Measurements from ENCODE around the gene ADRB1. TPM values are rescaled to one million over a fixed set of nuclear protein-coding genes. Genes with fewer than 3 reads are reported as not detected.

The ADRB1 gene
- total RNA-seq, 1 experiment from 2014 or later, result 2.3 TPM

DNA sequence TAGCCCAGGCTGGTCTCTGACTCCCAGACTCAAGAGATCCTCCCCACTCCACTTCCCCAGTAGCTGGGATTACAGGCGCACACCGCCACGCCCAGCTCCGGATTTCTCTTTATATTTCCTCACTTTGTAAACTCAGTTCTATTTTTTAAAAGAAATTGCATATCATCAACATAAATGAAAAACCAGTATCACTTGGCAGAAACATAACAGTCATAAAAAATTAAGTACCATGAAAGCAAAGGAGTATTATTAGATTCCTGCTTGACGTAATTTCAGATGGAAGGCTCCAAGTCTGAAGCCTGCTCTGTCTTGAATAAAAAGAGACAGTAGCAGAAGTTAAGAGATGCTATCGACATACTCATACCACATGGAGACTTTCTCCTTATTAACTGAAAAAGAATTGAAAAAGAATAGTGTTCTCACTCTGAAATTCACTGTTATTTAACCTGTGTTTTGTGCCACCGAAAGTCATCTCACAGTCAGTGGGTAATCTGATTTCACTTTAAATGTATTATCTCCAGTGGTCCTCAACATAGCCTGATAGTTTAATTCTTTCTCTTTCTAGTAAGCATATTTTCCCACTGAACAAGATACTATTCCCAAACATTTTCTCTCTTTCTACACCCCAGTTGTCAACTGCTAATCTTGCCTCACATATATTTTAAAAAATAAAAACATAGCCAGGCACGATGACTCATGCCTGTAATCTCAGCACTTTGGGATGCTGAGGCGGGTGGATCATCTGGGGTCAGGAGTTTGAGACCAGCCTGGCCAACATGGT lies 40.3 kb upstream of the ADRB1 start:
- intact Hi-C loops (cut with micrococcal nuclease; ENCODE audit: unreplicated experiment), result no loop called here
- peaks cover 6% of the 10 kb centered on the region for H3K27me3 Mint-ChIP-seq (ENCODE audit: insufficient read depth, unreplicated experiment)
- no TSS peak for BruUV-seq (replicated peaks)
- peaks cover 11% of the 10 kb centered on the region for H3K9me3 Mint-ChIP-seq (ENCODE audit: unreplicated experiment)
- Histone ChIP-seq H3K36me3 (ENCODE audit: control insufficient read depth, insufficient read depth, low read length) (no peaks in the 10 kb centered on the region), H3K9me3 (no peaks in the 10 kb centered on the region), H3K27me3 (replicated peaks; ENCODE audit: control insufficient read depth, insufficient read depth, low read length) (no peaks in the 10 kb centered on the region), H3K4me1 (no peaks in the 10 kb centered on the region), H3K4me3 (ENCODE audit: low read depth, low read length) (no peak overlapping the region)
- no peak overlapping the region for H3K4me3 Mint-ChIP-seq (ENCODE audit: unreplicated experiment)
- TF ChIP-seq, protein P1, sequence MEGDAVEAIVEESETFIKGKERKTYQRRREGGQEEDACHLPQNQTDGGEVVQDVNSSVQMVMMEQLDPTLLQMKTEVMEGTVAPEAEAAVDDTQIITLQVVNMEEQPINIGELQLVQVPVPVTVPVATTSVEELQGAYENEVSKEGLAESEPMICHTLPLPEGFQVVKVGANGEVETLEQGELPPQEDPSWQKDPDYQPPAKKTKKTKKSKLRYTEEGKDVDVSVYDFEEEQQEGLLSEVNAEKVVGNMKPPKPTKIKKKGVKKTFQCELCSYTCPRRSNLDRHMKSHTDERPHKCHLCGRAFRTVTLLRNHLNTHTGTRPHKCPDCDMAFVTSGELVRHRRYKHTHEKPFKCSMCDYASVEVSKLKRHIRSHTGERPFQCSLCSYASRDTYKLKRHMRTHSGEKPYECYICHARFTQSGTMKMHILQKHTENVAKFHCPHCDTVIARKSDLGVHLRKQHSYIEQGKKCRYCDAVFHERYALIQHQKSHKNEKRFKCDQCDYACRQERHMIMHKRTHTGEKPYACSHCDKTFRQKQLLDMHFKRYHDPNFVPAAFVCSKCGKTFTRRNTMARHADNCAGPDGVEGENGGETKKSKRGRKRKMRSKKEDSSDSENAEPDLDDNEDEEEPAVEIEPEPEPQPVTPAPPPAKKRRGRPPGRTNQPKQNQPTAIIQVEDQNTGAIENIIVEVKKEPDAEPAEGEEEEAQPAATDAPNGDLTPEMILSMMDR (IDR thresholded peaks at IDR 0.05; ENCODE audit: insufficient read depth in 1 of 2, low read depth in 1 of 2, low read length in 1 of 2, severe bottlenecking in 1 of 2, unreplicated experiment in 1 of 2), result no peak
- no peaks in the 10 kb centered on the region for H3K4me1 Mint-ChIP-seq (ENCODE audit: low read depth, unreplicated experiment)
- ChIA-PET POLR2A (no interaction called here), CTCF (interaction anchor here (0.6 kb wide), 1 partner anchor 9 kb away, joined by 5 read pairs; no protein-coding TSS in a partner anchor)
- no peaks in the 10 kb centered on the region for H3K36me3 Mint-ChIP-seq (ENCODE audit: insufficient read depth, unreplicated experiment)
- no peak overlapping the region for H3K27ac Mint-ChIP-seq (ENCODE audit: unreplicated experiment)
- DNase-seq, result no peak

DNA sequence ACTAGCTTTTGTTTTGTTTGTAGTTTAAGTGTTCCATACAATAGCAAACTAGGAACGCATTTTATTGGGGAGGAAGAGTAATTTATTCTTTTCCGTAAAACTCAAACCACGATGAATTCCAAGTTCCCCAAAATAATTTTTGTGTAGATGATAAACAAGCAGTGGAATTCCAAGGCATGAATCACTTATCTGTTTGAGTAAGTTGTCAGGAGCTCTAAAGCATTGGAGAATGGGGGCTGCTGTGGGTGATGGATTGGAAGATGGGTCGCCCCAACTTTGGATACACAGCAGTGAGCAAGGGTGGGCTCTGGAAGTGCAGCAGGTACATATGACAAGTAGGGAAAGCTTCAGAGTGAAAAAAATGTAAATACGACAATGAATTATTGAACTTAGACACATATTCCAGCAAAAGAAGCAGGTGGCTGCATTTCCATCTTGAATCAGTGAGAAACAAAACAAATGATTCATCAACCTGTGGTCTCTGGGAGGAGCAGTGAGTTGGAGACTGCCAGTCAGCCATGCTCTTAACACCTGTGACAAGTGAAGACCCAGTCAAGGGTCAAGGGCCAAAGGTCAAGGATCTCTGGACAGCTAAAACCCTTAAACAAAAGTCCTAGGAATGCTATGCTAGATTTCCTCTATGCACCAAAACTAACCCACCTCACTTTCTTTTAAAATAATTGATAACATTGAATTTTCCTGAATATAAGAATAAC lies 34.2 kb upstream of the ADRB1 start:
- TF ChIP-seq, protein P1 (IDR thresholded peaks at IDR 0.05; ENCODE audit: insufficient read depth in 1 of 2, low read depth in 1 of 2, low read length in 1 of 2, severe bottlenecking in 1 of 2, unreplicated experiment in 1 of 2), result no peak
- ChIA-PET CTCF (no interaction called here), POLR2A (no interaction called here)
- Mint-ChIP-seq H3K36me3 (ENCODE audit: insufficient read depth, unreplicated experiment) (no peaks in the 10 kb centered on the region), H3K4me3 (ENCODE audit: unreplicated experiment) (no peak overlapping the region), H3K9me3 (ENCODE audit: unreplicated experiment) (peaks cover 8% of the 10 kb centered on the region), H3K4me1 (ENCODE audit: low read depth, unreplicated experiment) (no peaks in the 10 kb centered on the region), H3K27me3 (ENCODE audit: insufficient read depth, unreplicated experiment) (peaks cover 3% of the 10 kb centered on the region), H3K27ac (ENCODE audit: unreplicated experiment) (no peak overlapping the region)
- Histone ChIP-seq H3K4me1 (no peaks in the 10 kb centered on the region), H3K36me3 (ENCODE audit: control insufficient read depth, insufficient read depth, low read length) (no peaks in the 10 kb centered on the region), H3K27me3 (replicated peaks; ENCODE audit: control insufficient read depth, insufficient read depth, low read length) (no peaks in the 10 kb centered on the region), H3K9me3 (no peaks in the 10 kb centered on the region), H3K4me3 (ENCODE audit: low read depth, low read length) (no peak overlapping the region)
- no peak for DNase-seq
- no TSS peak for BruUV-seq (replicated peaks)
- intact Hi-C loops (cut with micrococcal nuclease; ENCODE audit: unreplicated experiment), result no loop called here

DNA sequence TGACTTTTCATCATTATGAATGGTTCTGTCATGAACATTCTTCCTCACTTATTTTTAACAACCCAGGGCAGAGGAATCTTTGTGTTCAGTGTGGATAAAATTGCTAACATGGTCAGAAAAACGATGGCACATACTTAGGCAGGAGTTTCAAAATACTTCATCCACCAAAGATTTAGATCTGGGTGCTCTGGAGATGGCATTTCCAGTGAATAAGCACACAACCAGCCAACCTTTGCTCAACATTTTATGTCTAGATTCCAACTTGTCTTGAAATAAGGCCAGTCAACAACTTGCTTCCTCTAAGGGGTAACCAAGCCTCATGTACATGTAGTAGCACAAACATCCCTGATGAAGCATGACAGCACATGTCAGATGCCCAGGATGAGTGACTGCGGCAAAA lies 33.4 kb upstream of the ADRB1 start:
- no peak for DNase-seq
- intact Hi-C loops (cut with micrococcal nuclease; ENCODE audit: unreplicated experiment), result no loop called here
- no TSS peak for BruUV-seq (replicated peaks)
- no peaks in the 10 kb centered on the region for H3K36me3 Mint-ChIP-seq (ENCODE audit: insufficient read depth, unreplicated experiment)
- no peak overlapping the region for H3K4me3 Mint-ChIP-seq (ENCODE audit: unreplicated experiment)
- H3K27ac Mint-ChIP-seq (ENCODE audit: unreplicated experiment), result no peak overlapping the region
- ChIA-PET CTCF (no interaction called here), POLR2A (no interaction called here)
- Histone ChIP-seq H3K9me3 (no peaks in the 10 kb centered on the region), H3K4me1 (no peaks in the 10 kb centered on the region), H3K36me3 (ENCODE audit: control insufficient read depth, insufficient read depth, low read length) (no peaks in the 10 kb centered on the region), H3K4me3 (ENCODE audit: low read depth, low read length) (no peak overlapping the region), H3K27me3 (replicated peaks; ENCODE audit: control insufficient read depth, insufficient read depth, low read length) (no peaks in the 10 kb centered on the region)
- H3K27me3 Mint-ChIP-seq (ENCODE audit: insufficient read depth, unreplicated experiment), result no peaks in the 10 kb centered on the region
- no peaks in the 10 kb centered on the region for H3K4me1 Mint-ChIP-seq (ENCODE audit: low read depth, unreplicated experiment)
- no peaks in the 10 kb centered on the region for H3K9me3 Mint-ChIP-seq (ENCODE audit: unreplicated experiment)
- TF ChIP-seq, protein P1 (IDR thresholded peaks at IDR 0.05; ENCODE audit: insufficient read depth in 1 of 2, low read depth in 1 of 2, low read length in 1 of 2, severe bottlenecking in 1 of 2, unreplicated experiment in 1 of 2), result no peak

Measured in Caco-2 (cell line).